NCI-H1417 treated with DMSO at 0.1 percent for 48 hours (cell line): ENCODE measurements around the gene SPATA24.
"Not testable (repeated sequence)": the region's sequence is repeated elsewhere in the genome, so short reads cannot be mapped to it uniquely, and the experiment has no call there.

ENCODE experiments used
- DNase-seq: peaks from one replicate; lab custom pipeline; 2025; lab: John Stamatoyannopoulos, UW

Gene SPATA24

GRCh38 chr5:139382807-139383206 lies 21.1 kb downstream of the SPATA24 start:
- no peak for DNase-seq

GRCh38 chr5:139381837-139382761 lies 21.8 kb downstream of the SPATA24 start:
- DNase-seq = no peak

GRCh38 chr5:139379626-139380449 lies 24.1 kb downstream of the SPATA24 start:
- DNase-seq = no peak

GRCh38 chr5:139378941-139379361 lies 24.9 kb downstream of the SPATA24 start:
- no peak for DNase-seq

GRCh38 chr5:139378101-139378825 lies 25.6 kb downstream of the SPATA24 start:
- DNase-seq = no peak

GRCh38 chr5:139377226-139377625 lies 26.7 kb downstream of the SPATA24 start:
- no peak for DNase-seq

GRCh38 chr5:139376364-139376763 lies 27.5 kb downstream of the SPATA24 start:
- no peak for DNase-seq

GRCh38 chr5:139374909-139375308 lies 29.0 kb downstream of the SPATA24 start:
- no peak for DNase-seq

- DNase-seq = no peak
Observed at GRCh38 chr5:139371482-139372435, 32.1 kb downstream of the SPATA24 start.

- DNase-seq = no peak
Observed at GRCh38 chr5:139369181-139369580, 34.7 kb downstream of the SPATA24 start.

- DNase-seq = no peak
Observed at GRCh38 chr5:139368613-139369012, 35.3 kb downstream of the SPATA24 start.

- DNase-seq = no peak
Observed at GRCh38 chr5:139364466-139364865, 39.4 kb downstream of the SPATA24 start.

- DNase-seq = no peak
Observed at GRCh38 chr5:139363937-139364336, 40.0 kb downstream of the SPATA24 start.

- no peak for DNase-seq
Observed at GRCh38 chr5:139361835-139362429, 42.0 kb downstream of the SPATA24 start.

GRCh38 chr5:139360384-139360783 lies 43.5 kb downstream of the SPATA24 start:
- DNase-seq = no peak

- DNase-seq = no peak
Observed at GRCh38 chr5:139358064-139358463, 45.8 kb downstream of the SPATA24 start.

GRCh38 chr5:139355900-139356299 lies 48.0 kb downstream of the SPATA24 start:
- not testable (repeated sequence) for DNase-seq

GRCh38 chr5:139354186-139354585 lies 49.7 kb downstream of the SPATA24 start:
- no peak for DNase-seq

GRCh38 chr5:139347863-139348262 lies 56.0 kb downstream of the SPATA24 start:
- DNase-seq = not testable (repeated sequence)
